ENCODE data around the gene GEMIN7. TPM values are rescaled to one million over a fixed set of nuclear protein-coding genes. Genes with fewer than 3 reads are reported as not detected.
"Not testable (repeated sequence)": the region's sequence is repeated elsewhere in the genome, so short reads cannot be mapped to it uniquely, and the experiment has no call there.

GEMIN7 gene
- polyA plus RNA-seq, 2 of the 4 experiments (the other 2 are of a cell fraction), result 42.2 to 86.0 TPM

GRCh38 chr19:45118106-45118505 lies 39.0 kb downstream of the GEMIN7 start:
- ChIA-PET CTCF (interaction anchor here (1.0 to 2.2 kb wide), 7 partner anchors 8 to 31 kb away, joined by 3 to 9 read pairs (median 6); no protein-coding TSS in a partner anchor), POLR2A (no interaction called here)
- peaks cover 11% of the 10 kb centered on the region for H3K4me1 ChIP-seq
- H3K9me3 ChIP-seq, result no peaks in the 10 kb centered on the region
- WGBS (ENCODE audit: missing lambda C conversion rate), result 88% methylated on average over 4 of the region's 5 CpGs
- ATAC-seq (peak in 1 of 2 experiments; percentile 19; a peak in 3 of 6 replicates), DNase-seq (ENCODE audit: low read depth in 1 of 2, low spot score in 1 of 2) (no peak), FAIRE-seq (no peak)
- TF ChIP-seq KDM5A (IDR thresholded peaks at IDR 0.05) (no peak), PHF8 (IDR thresholded peaks at IDR 0.05; ENCODE audit: borderline replicate concordance, low read depth) (no peak), BHLHE40 (IDR thresholded peaks at IDR 0.05; ENCODE audit: low read depth, low read length) (no peak), HOXB5 (CRISPR knock-in tag; IDR thresholded peaks at IDR 0.05) (no peak), HDAC2 (IDR thresholded peaks at IDR 0.05) (no peak), FOXS1 (CRISPR knock-in tag; IDR thresholded peaks at IDR 0.05) (no peak), NPAS2 (CRISPR knock-in tag; IDR thresholded peaks at IDR 0.05; ENCODE audit: borderline replicate concordance) (no peak)
- TF ChIP-seq, protein P1, sequence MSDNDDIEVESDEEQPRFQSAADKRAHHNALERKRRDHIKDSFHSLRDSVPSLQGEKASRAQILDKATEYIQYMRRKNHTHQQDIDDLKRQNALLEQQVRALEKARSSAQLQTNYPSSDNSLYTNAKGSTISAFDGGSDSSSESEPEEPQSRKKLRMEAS (IDR thresholded peaks at IDR 0.05), result no peak
- no peak overlapping the region for H3K27ac ChIP-seq
- H3K4me2 ChIP-seq, result no peak overlapping the region
- H3K4me3 ChIP-seq, result no peak overlapping the region

DNA sequence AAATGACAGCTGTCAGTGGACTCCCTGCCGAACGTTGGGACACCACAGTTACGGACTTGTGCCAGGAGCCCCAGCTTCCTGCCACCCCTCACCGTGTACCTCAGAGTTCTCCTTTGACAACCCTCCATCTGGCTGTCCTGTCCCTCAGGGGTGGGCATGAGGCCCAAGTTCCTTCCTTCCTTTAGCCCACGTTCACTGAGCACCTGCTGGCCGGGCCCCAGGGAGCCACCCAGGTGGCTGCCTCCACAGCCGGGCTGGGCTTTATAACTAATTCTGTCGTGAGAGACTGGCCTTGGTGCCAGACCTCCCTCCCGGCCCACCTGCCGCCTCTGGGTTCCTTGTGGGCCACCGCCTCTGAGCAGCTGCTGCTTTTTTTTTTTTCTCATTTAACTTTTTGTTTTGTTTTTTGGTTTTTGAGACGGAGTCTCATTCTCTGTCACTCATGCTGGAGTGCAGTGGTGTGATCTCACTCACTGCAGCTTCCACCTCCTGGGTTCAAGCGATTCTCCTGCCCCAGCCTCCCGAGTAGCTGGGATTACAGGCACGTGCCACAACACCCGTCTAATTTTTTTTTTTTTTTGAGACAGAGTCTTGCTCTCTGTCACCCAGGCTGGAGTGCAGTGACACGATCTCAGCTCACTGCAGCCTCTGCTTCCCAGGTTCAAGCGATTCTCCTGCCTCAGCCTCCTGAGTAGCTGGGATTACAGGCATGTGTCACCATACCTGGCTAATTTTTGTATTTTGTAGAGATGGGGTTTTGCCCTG lies 39.7 kb downstream of the GEMIN7 start:
- POLR2A ChIA-PET, result interaction anchor here (0.7 kb wide), 1 partner anchor 31 kb away, joined by 3 read pairs; no protein-coding TSS in a partner anchor
- not testable (repeated sequence) for DNase-seq (ENCODE audit: low read depth in 1 of 2, low spot score in 1 of 2); H3K27ac ChIP-seq; H3K4me3 ChIP-seq; FAIRE-seq; H3K9me3 ChIP-seq; H3K4me1 ChIP-seq; H3K4me2 ChIP-seq; ATAC-seq
- 83% methylated on average over 18 of the region's 18 CpGs for WGBS (ENCODE audit: missing lambda C conversion rate)
- CTCF ChIA-PET, result interaction anchor here (1.0 to 2.2 kb wide), 7 partner anchors 8 to 30 kb away, joined by 3 to 9 read pairs (median 5); no protein-coding TSS in a partner anchor

DNA sequence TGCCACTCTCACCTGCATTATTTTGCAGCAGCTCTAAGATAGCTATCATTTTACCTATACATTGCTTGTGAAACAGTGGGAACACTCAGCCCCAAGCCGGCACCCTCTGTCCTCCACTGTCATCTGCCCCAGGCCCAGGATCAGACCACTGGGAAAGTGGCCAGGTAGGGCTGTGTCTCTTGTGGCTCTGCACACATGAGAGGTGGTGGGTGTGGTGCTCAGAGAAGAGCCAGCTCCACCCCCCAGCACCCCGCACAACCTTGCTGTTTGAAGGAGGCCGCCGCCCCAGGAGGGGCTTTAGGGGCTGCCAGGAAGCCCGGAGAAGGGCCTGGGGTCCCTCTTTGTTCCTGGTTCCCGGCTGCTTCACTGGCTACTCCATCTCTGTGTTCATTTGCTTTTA lies 40.5 kb downstream of the GEMIN7 start:
- H3K4me3 ChIP-seq, result no peak overlapping the region
- FAIRE-seq (no peak), ATAC-seq (no peak), DNase-seq (ENCODE audit: low read depth in 1 of 2, low spot score in 1 of 2) (no peak)
- no peaks in the 10 kb centered on the region for H3K4me1 ChIP-seq
- TF ChIP-seq TP53 (CRISPR knock-in tag; IDR thresholded peaks at IDR 0.05) (no peak), CHD4 (IDR thresholded peaks at IDR 0.05; ENCODE audit: borderline replicate concordance) (no peak), MAFK (IDR thresholded peaks at IDR 0.05; ENCODE audit: partially characterized antibody) (no peak), RARB (CRISPR knock-in tag; IDR thresholded peaks at IDR 0.05) (no peak), MYC (IDR thresholded peaks at IDR 0.05; ENCODE audit: borderline replicate concordance, low read length) (no peak), CHD2 (IDR thresholded peaks at IDR 0.05; ENCODE audit: low read length, partially characterized antibody) (no peak)
- TF ChIP-seq, protein P2, sequence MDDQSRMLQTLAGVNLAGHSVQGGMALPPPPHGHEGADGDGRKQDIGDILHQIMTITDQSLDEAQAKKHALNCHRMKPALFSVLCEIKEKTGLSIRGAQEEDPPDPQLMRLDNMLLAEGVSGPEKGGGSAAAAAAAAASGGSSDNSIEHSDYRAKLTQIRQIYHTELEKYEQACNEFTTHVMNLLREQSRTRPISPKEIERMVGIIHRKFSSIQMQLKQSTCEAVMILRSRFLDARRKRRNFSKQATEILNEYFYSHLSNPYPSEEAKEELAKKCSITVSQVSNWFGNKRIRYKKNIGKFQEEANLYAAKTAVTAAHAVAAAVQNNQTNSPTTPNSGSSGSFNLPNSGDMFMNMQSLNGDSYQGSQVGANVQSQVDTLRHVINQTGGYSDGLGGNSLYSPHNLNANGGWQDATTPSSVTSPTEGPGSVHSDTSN (IDR thresholded peaks at IDR 0.05), result no peak
- no peak overlapping the region for H3K27ac ChIP-seq
- ChIA-PET POLR2A (no interaction called here), CTCF (interaction anchor here (1.0 to 2.2 kb wide), 5 partner anchors 9 to 24 kb away, joined by 3 to 9 read pairs (median 6); no protein-coding TSS in a partner anchor)
- no peak overlapping the region for H3K4me2 ChIP-seq
- H3K9me3 ChIP-seq, result no peaks in the 10 kb centered on the region
- WGBS (ENCODE audit: missing lambda C conversion rate), result 88% methylated on average over 6 of the region's 6 CpGs

GRCh38 chr19:45121827-45122345 lies 42.8 kb downstream of the GEMIN7 start:
- Histone ChIP-seq H3K27ac (no peak overlapping the region), H3K4me1 (no peaks in the 10 kb centered on the region), H3K9me3 (no peaks in the 10 kb centered on the region), H3K4me3 (no peak overlapping the region), H3K4me2 (no peak overlapping the region)
- ATAC-seq, result no peak
- DNase-seq (ENCODE audit: low read depth in 1 of 2, low spot score in 1 of 2), result no peak
- CTCF ChIA-PET, result no interaction called here
- TF ChIP-seq SREBF2 (IDR thresholded peaks at IDR 0.05), result no peak
- TF ChIP-seq RNF2 (IDR thresholded peaks at IDR 0.05; ENCODE audit: borderline replicate concordance, low read depth), result no peak
- no peak for TF ChIP-seq HDAC2 (IDR thresholded peaks at IDR 0.05)
- TF ChIP-seq EHMT2 (IDR thresholded peaks at IDR 0.05; ENCODE audit: low read depth), result no peak
- no peak for TF ChIP-seq CBX8 (IDR thresholded peaks at IDR 0.05)
- no peak for TF ChIP-seq MAFK (IDR thresholded peaks at IDR 0.05; ENCODE audit: partially characterized antibody)
- no peak for TF ChIP-seq EHF (CRISPR knock-in tag; IDR thresholded peaks at IDR 0.05)
- TF ChIP-seq HOXA7 (CRISPR knock-in tag; IDR thresholded peaks at IDR 0.05), result no peak
- TF ChIP-seq HEYL (CRISPR knock-in tag; IDR thresholded peaks at IDR 0.05), result no peak
- TF ChIP-seq, protein P1 (IDR thresholded peaks at IDR 0.05), result no peak
- no peak for FAIRE-seq
- POLR2A ChIA-PET, result no interaction called here
- 85% methylated on average over 11 of the region's 11 CpGs for WGBS (ENCODE audit: missing lambda C conversion rate)

Data from A549 (cell line).